NT2/D1 (cell line): ENCODE results near the gene LILRB5.

Source experiments
- SUZ12 ChIP-seq: IDR thresholded peaks from 2 replicates; pipeline ENCODE4 v1.6.1; 2011; ENCODE audit not compliant: insufficient read length, insufficient read depth; ENCODE audit errors: extremely low read depth
- YY1 ChIP-seq: IDR thresholded peaks from 2 replicates; pipeline ENCODE4 v1.6.1; 2011; ENCODE audit not compliant: insufficient read length, insufficient read depth
- ZNF274 ChIP-seq: IDR thresholded peaks from 2 replicates; pipeline ENCODE4 v1.6.1; 2011; ENCODE audit warnings: mild to moderate bottlenecking, low read depth, low read length

- TF ChIP-seq SUZ12 (no peak), YY1 (no peak), ZNF274 (no peak)
These were observed 24.1 kb upstream of the LILRB5 start, which contains the start of gene LILRB2 for GRCh38 chr19:54281007-54281728.
